Stomach (tissue), 9 donors: ENCODE measurements around the gene CACNG4. TPM values are rescaled to one million over a fixed set of nuclear protein-coding genes. Genes with fewer than 3 reads are reported as not detected.

Source experiments
- DNase-seq, 2 donors: peaks; one replicate each; pipeline versions ENCODE4 v3.0.0 to v3.0.0-alpha.2; 2013 to 2019
- H3K27ac ChIP-seq, 5 donors: fragments of 200-600 bp in 4 of 5; sonication (generic) in 4 of 5; one replicate each; pipeline ENCODE4 v1.5.1; 2013 to 2019; ENCODE audit warnings: mild to moderate bottlenecking in 1 of 5, moderate library complexity in 1 of 5
- H3K27me3 ChIP-seq, 3 donors: fragments of 200-600 bp; sonication (generic); one replicate each; pipeline ENCODE4 v1.5.1; 2017 to 2019; ENCODE audit warnings: mixed run types in 1 of 3
- H3K36me3 ChIP-seq, 4 donors: fragments of 200-600 bp; sonication (generic); 1 replicate in 3 of 4; 2 replicates in 1 of 4; pipeline ENCODE4 v1.5.1; 2016 to 2019
- H3K4me1 ChIP-seq, 4 donors: fragments of 200-600 bp; sonication (generic); one replicate each; pipeline ENCODE4 v1.5.1; 2016 to 2019
- H3K4me3 ChIP-seq, 4 donors: fragments of 200-600 bp; sonication (generic) in 3 of 4; one replicate each; pipeline ENCODE4 v1.5.1; 2016 to 2019; ENCODE audit warnings: mild to moderate bottlenecking in 1 of 4
- H3K9me3 ChIP-seq, 4 donors: fragments of 200-600 bp; sonication (generic); one replicate each; pipeline ENCODE4 v1.5.1; 2016 to 2019
- EP300 ChIP-seq: sonication (generic); formaldehyde crosslinking; IDR thresholded peaks from one replicate; pipeline ENCODE4 v1.6.1; 2017; ENCODE audit warnings: antibody characterized with exemption
- POLR2A ChIP-seq, 4 donors: fragments of 450-650 bp; IDR thresholded peaks; one replicate each; pipeline ENCODE4 v1.6.1; 2016; ENCODE audit warnings: antibody characterized with exemption in 4 of 4, control low read depth in 2 of 4, mild to moderate bottlenecking in 1 of 4, moderate library complexity in 1 of 4
- POLR2AphosphoS5 ChIP-seq, 3 donors: sonication (generic); formaldehyde crosslinking; IDR thresholded peaks; one replicate each; pipeline ENCODE4 v1.6.1; 2016; ENCODE audit warnings: antibody characterized with exemption in 3 of 3
- WGBS, 5 donors: extraction: QIAGEN DNeasy Blood & Tissue Kit in 3 of 5; methylation state at CpG; one replicate each; pipeline versions ENCODE4 v1.1.5 to v1.1.7; 2013 to 2018; 5-methylcytosine and 5-hydroxymethylcytosine counted together
- intact Hi-C: fragments of 100-400 bp; cut with DNase I; formaldehyde crosslinking; loops from one replicate; pipeline ENCODE4 v1.15.1; 2023; ENCODE audit warnings: low total_unique reads
- polyA plus RNA-seq, 3 donors: library from polyadenylated mRNA; stranded (reverse); fragments of 200-250 nt; gene quantifications; one replicate each; pipeline ENCODE4 v1.2.3, GENCODE V29; 2013
- total RNA-seq, 5 donors: library from RNA; depleted of rRNA; stranded (reverse); fragments of >200 nt; gene quantifications; one replicate each; pipeline versions ENCODE4 v1.1.0 to v1.2.3, GENCODE V29; 2014 to 2016
- TF ChIP-seq, protein P1 (sequence below), 7 experiments: fragments of 450-650 bp in 4 of 7; fragments of 200-600 bp in 3 of 7; sonication (generic) in 3 of 7; IDR thresholded peaks; one replicate each; pipeline ENCODE4 v1.5.1; 2016 to 2019; ENCODE audit warnings: antibody characterized with exemption in 7 of 7, control low read depth in 2 of 7, mild to moderate bottlenecking in 1 of 7
- donor health status: healthy with polysubstance abuse.
- donor health status: Bipolar disorder and iron deficiency.
- donor health status: healthy.

CACNG4 gene
- total and polyA plus RNA-seq, 8 donors: 0.15 to 8.8 (median 0.96) TPM; not detected in 2

DNA sequence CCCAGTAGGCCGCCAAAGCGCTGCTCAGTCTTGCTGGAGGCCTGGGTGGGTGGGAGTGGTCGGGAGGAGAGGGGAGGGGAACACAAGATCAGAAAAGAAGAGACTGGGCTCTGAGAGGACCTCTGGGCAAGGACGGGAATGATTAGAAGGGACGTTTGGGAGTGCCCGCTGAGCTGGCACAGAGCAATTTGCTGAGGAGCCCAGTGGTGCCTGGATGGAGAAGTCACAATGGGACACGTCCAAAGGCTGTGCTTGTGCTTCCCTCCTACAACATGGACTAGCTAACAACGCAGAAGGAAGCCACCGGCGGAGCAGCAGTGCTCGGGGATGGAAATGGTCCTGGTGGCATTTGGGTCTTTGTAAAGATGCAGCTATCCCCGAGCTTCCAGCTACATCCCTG, 45.6 kb upstream of the CACNG4 start:
- intact Hi-C loops: no loop called here
- no peak for DNase-seq
- Histone ChIP-seq H3K4me1 (no peaks in the 10 kb centered on the region), H3K36me3 (no peaks in the 10 kb centered on the region), H3K27ac (no peak overlapping the region), H3K27me3 (peaks cover 0 to 9% (median 0%) of the 10 kb centered on the region in 3 donors), H3K9me3 (peaks cover 0 to 19% (median 7%) of the 10 kb centered on the region in 4 donors), H3K4me3 (no peak overlapping the region)
- TF ChIP-seq, protein P1, sequence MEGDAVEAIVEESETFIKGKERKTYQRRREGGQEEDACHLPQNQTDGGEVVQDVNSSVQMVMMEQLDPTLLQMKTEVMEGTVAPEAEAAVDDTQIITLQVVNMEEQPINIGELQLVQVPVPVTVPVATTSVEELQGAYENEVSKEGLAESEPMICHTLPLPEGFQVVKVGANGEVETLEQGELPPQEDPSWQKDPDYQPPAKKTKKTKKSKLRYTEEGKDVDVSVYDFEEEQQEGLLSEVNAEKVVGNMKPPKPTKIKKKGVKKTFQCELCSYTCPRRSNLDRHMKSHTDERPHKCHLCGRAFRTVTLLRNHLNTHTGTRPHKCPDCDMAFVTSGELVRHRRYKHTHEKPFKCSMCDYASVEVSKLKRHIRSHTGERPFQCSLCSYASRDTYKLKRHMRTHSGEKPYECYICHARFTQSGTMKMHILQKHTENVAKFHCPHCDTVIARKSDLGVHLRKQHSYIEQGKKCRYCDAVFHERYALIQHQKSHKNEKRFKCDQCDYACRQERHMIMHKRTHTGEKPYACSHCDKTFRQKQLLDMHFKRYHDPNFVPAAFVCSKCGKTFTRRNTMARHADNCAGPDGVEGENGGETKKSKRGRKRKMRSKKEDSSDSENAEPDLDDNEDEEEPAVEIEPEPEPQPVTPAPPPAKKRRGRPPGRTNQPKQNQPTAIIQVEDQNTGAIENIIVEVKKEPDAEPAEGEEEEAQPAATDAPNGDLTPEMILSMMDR (IDR thresholded peaks at IDR 0.05): no peak
- TF ChIP-seq EP300: no peak
- WGBS, 5 donors: 82 to 88% (median 86%) methylated on average over 12 of the region's 12 CpGs

GRCh38 chr17:66920435-66920834, 44.1 kb upstream of the CACNG4 start:
- 71 to 83% (median 80%) methylated on average over 9 of the region's 9 CpGs for WGBS, 5 donors

GRCh38 chr17:66920950-66921349, 43.6 kb upstream of the CACNG4 start:
- no peak for DNase-seq
- Histone ChIP-seq H3K27ac (no peak overlapping the region), H3K36me3 (no peaks in the 10 kb centered on the region), H3K27me3 (no peaks in the 10 kb centered on the region), H3K9me3 (peaks cover 0 to 19% (median 7%) of the 10 kb centered on the region in 4 donors), H3K4me3 (no peak overlapping the region), H3K4me1 (no peaks in the 10 kb centered on the region)
- 76 to 84% (median 82%) methylated on average over 4 of the region's 4 CpGs for WGBS, 5 donors
- TF ChIP-seq EP300: no peak
- intact Hi-C loops: no loop called here

More at GRCh38 chr17:66920435-66920834, 44.1 kb upstream of the CACNG4 start:
- Histone ChIP-seq H3K36me3 (no peaks in the 10 kb centered on the region), H3K27me3 (no peaks in the 10 kb centered on the region), H3K4me1 (no peaks in the 10 kb centered on the region), H3K27ac (no peak overlapping the region), H3K4me3 (no peak overlapping the region), H3K9me3 (peaks cover 0 to 19% (median 7%) of the 10 kb centered on the region in 4 donors)
- intact Hi-C loops: no loop called here
- TF ChIP-seq, protein P1 (IDR thresholded peaks at IDR 0.05): no peak
- TF ChIP-seq EP300: no peak
- no peak for TF ChIP-seq POLR2A (IDR thresholded peaks at IDR 0.05)
- TF ChIP-seq POLR2AphosphoS5 (IDR thresholded peaks at IDR 0.05): no peak
- no peak for DNase-seq

DNA sequence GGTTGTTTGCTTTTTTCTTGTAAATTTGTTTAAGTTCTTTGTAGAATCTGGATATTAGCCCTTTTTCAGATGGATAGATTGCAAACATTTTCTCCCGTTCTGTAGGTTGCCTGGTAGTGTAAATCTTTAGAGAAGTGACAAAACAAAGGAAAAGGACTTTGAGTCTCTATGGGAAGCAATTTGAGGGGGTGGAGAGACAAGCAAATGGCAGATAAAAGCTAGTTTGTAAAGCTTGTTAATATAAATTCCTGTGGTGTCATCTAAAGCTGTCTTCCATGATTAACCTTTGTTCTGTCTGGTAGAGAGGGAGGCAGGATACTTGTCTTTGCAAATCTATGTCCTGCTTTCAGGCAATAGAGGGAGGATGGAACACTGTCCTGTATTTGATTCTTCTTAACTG, 40.6 kb upstream of the CACNG4 start:
- H3K9me3 ChIP-seq: peaks cover 0 to 19% (median 6%) of the 10 kb centered on the region in 4 donors
- WGBS, 5 donors: 23 to 40% (median 29%) methylated on average over 1 of the region's 1 CpG
- intact Hi-C loops: no loop called here
- no peak for TF ChIP-seq POLR2A (IDR thresholded peaks at IDR 0.05)
- TF ChIP-seq POLR2AphosphoS5 (IDR thresholded peaks at IDR 0.05): no peak
- no peak for TF ChIP-seq EP300
- TF ChIP-seq, protein P1 (IDR thresholded peaks at IDR 0.05): no peak
- H3K27me3 ChIP-seq: peaks cover 0 to 9% (median 0%) of the 10 kb centered on the region in 3 donors
- H3K27ac ChIP-seq: no peak overlapping the region
- no peaks in the 10 kb centered on the region for H3K36me3 ChIP-seq
- no peak overlapping the region for H3K4me3 ChIP-seq
- H3K4me1 ChIP-seq: no peaks in the 10 kb centered on the region
- DNase-seq: no peak

- Histone ChIP-seq H3K36me3 (no peaks in the 10 kb centered on the region), H3K4me1 (no peaks in the 10 kb centered on the region), H3K4me3 (no peak overlapping the region), H3K27me3 (peaks cover 0 to 9% (median 0%) of the 10 kb centered on the region in 3 donors), H3K27ac (no peak overlapping the region), H3K9me3 (peaks cover 0 to 15% (median 2%) of the 10 kb centered on the region in 4 donors)
- intact Hi-C loops: no loop called here
- WGBS, 5 donors: 77 to 82% (median 81%) methylated on average over 8 of the region's 8 CpGs
- TF ChIP-seq EP300 (no peak), POLR2A (IDR thresholded peaks at IDR 0.05) (no peak), POLR2AphosphoS5 (IDR thresholded peaks at IDR 0.05) (no peak)
- TF ChIP-seq, protein P1 (IDR thresholded peaks at IDR 0.05): no peak
- no peak for DNase-seq
Measured at GRCh38 chr17:66925811-66926500, 38.6 kb upstream of the CACNG4 start.
